Epithelial cell of proximal tubule (primary cell): Measurements from ENCODE around the gene APLF. TPM values are rescaled to one million over a fixed set of nuclear protein-coding genes. Genes with fewer than 3 reads are reported as not detected.

Experiments used
- DNase-seq: peaks from one replicate; pipeline ENCODE4 v3.0.0-alpha.2; 2011; ENCODE audit warnings: low read depth
- H3K4me3 ChIP-seq: 2 replicates; pipeline ENCODE4 v1.5.1; 2011; ENCODE audit warnings: low read depth, mild to moderate bottlenecking, low read length
- CTCF ChIP-seq: conservative IDR thresholded peaks from 2 replicates; pipeline ENCODE4 v1.5.1; 2012; ENCODE audit warnings: low read depth, mild to moderate bottlenecking, low read length
- total RNA-seq: library from RNA; depleted of rRNA; stranded (reverse); fragments of >200 nt; gene quantifications from 2 replicates; pipeline ENCODE4 v1.2.3, GENCODE V29; 2015

Gene APLF
- total RNA-seq, 1 donor from 2014 or later = 5.1 TPM

- H3K4me3 ChIP-seq = no peak overlapping the region
- TF ChIP-seq CTCF = no peak
- no peak for DNase-seq
These were observed 24.2 kb downstream of the APLF start for GRCh38 chr2:68491582-68491981.

- TF ChIP-seq CTCF = no peak
- H3K4me3 ChIP-seq = no peak overlapping the region
- DNase-seq = no peak
These were observed 31.7 kb downstream of the APLF start for GRCh38 chr2:68499133-68499532.

GRCh38 chr2:68500649-68501048 is 33.3 kb downstream of the APLF start:
- H3K4me3 ChIP-seq = no peak overlapping the region
- DNase-seq = no peak
- TF ChIP-seq CTCF = no peak

GRCh38 chr2:68501768-68502167 is 34.4 kb downstream of the APLF start:
- DNase-seq = no peak
- no peak for TF ChIP-seq CTCF
- H3K4me3 ChIP-seq = no peak overlapping the region

GRCh38 chr2:68505603-68506159 is 38.3 kb downstream of the APLF start:
- no peak for DNase-seq
- H3K4me3 ChIP-seq = no peak overlapping the region
- TF ChIP-seq CTCF = no peak

- no peak overlapping the region for H3K4me3 ChIP-seq
- no peak for DNase-seq
- no peak for TF ChIP-seq CTCF
These were observed 38.8 kb downstream of the APLF start for GRCh38 chr2:68506170-68506569.

GRCh38 chr2:68512326-68512725 is 44.9 kb downstream of the APLF start:
- H3K4me3 ChIP-seq = no peak overlapping the region
- DNase-seq = no peak
- TF ChIP-seq CTCF = no peak
